B cell (primary cell): ENCODE data around the gene RPP25L. TPM values are rescaled to one million over a fixed set of nuclear protein-coding genes. Genes with fewer than 3 reads are reported as not detected.
A peak's percentile ranks its signal among the peaks of the same experiment; 100 is the strongest.

Experiments used
- ATAC-seq: fragments of 200-7000 bp; cut with Tn5 transposase; one replicate; pipeline ENCODE4 v1.10.0; 2021; ENCODE audit warnings: low read depth, mild to moderate bottlenecking, moderate number of reproducible peaks, moderate library complexity
- CTCF ChIA-PET: fragments of 350-600 bp; sonication (Branson Sonifier 250); formaldehyde crosslinking; loops from one replicate; lab custom pipeline; 2021; ENCODE audit warnings: antibody characterized with exemption, inconsistent platforms; lab: Charles Lee
- POLR2A ChIA-PET: fragments of 350-600 bp; sonication (Branson Sonifier 250); formaldehyde crosslinking; loops from one replicate; lab custom pipeline; 2021; ENCODE audit warnings: antibody characterized with exemption; lab: Charles Lee
- DNase-seq: peaks from one replicate; pipeline ENCODE4 v3.0.0; 2013
- H2AFZ ChIP-seq: 2 replicates; pipeline ENCODE4 v1.6.1; 2012; ENCODE audit warnings: mild to moderate bottlenecking, low read depth, low read length; ENCODE audit not compliant: insufficient read depth, poor library complexity, severe bottlenecking
- H3K27ac ChIP-seq, 2 donors: 1 replicate in 1 of 2; 2 replicates in 1 of 2; pipeline ENCODE4 v1.5.1; 2012 to 2013; ENCODE audit warnings: low read length in 2 of 2, mild to moderate bottlenecking in 2 of 2, moderate library complexity in 1 of 2
- H3K27me3 ChIP-seq, 4 experiments: fragments of 200-600 bp in 1 of 4; sonication (generic) in 1 of 4; replicated peaks in 1 of 4; 1 replicate in 2 of 4; 2 replicates in 2 of 4; pipeline versions ENCODE4 v1.6.1 to v1.7.0; 2013 to 2016; ENCODE audit warnings: low read length in 3 of 4, mild to moderate bottlenecking in 2 of 4, mixed read lengths in 1 of 4, moderate library complexity in 1 of 4; ENCODE audit not compliant: insufficient read depth in 4 of 4, control insufficient read depth in 3 of 4; ENCODE audit errors: control extremely low read depth in 1 of 4
- H3K36me3 ChIP-seq, 2 experiments: replicated peaks in 1 of 2; 1 replicate in 1 of 2; 2 replicates in 1 of 2; pipeline versions ENCODE4 v1.6.1 to v1.7.1; 2013; ENCODE audit warnings: low read length in 1 of 2; ENCODE audit not compliant: insufficient read depth in 2 of 2, control insufficient read depth in 1 of 2; ENCODE audit errors: control extremely low read depth in 1 of 2, extremely low read depth in 1 of 2
- H3K4me1 ChIP-seq, 2 donors: fragments of 200-600 bp in 1 of 2; sonication (generic) in 1 of 2; 1 replicate in 1 of 2; 2 replicates in 1 of 2; pipeline versions ENCODE4 v1.5.1 to v1.6.1; 2013 to 2017; ENCODE audit warnings: low read length in 2 of 2; ENCODE audit not compliant: control insufficient read depth in 2 of 2, insufficient read depth in 2 of 2
- H3K4me2 ChIP-seq: replicated peaks from 2 replicates; pipeline ENCODE3; 2012; ENCODE audit warnings: mild to moderate bottlenecking, low read depth, low read length; ENCODE audit not compliant: poor library complexity, severe bottlenecking
- H3K4me3 ChIP-seq, 5 experiments: fragments of 200-600 bp in 1 of 5; sonication (generic) in 1 of 5; 1 replicate in 3 of 5; 2 replicates in 2 of 5; pipeline versions ENCODE4 v1.5.1 to v1.7.0; 2011 to 2016; ENCODE audit warnings: low read length in 4 of 5, mild to moderate bottlenecking in 4 of 5, low read depth in 2 of 5, control low read depth in 1 of 5, moderate library complexity in 1 of 5; ENCODE audit not compliant: insufficient read depth in 1 of 5; ENCODE audit errors: control extremely low read depth in 1 of 5, extremely low read depth in 1 of 5
- H3K79me2 ChIP-seq: fragments of 200-600 bp; sonication (generic); one replicate; pipeline ENCODE4 v1.6.0; 2016; ENCODE audit warnings: low read length; ENCODE audit not compliant: control insufficient read depth, insufficient read depth
- H3K9ac ChIP-seq: fragments of 200-600 bp; sonication (generic); 2 replicates; pipeline ENCODE4 v1.6.1; 2017; ENCODE audit warnings: mild to moderate bottlenecking, low read length, moderate library complexity
- H3K9me3 ChIP-seq, 3 donors: one replicate each; pipeline versions ENCODE4 v1.6.1 to v1.7.1; 2013; ENCODE audit warnings: low read length in 2 of 3; ENCODE audit not compliant: control insufficient read depth in 2 of 3, insufficient read depth in 1 of 3; ENCODE audit errors: control extremely low read depth in 1 of 3
- H4K20me1 ChIP-seq: 2 replicates; pipeline ENCODE4 v1.6.0; 2012; ENCODE audit warnings: mild to moderate bottlenecking, low read length; ENCODE audit not compliant: insufficient read depth, control insufficient read depth, poor library complexity, severe bottlenecking
- H3K27ac Mint-ChIP-seq: one replicate; pipeline ENCODE4 v1.8.0; 2021; ENCODE audit warnings: mixed read lengths
- H3K27me3 Mint-ChIP-seq: one replicate; pipeline ENCODE4 v1.8.0; 2021; ENCODE audit warnings: mixed read lengths
- H3K4me1 Mint-ChIP-seq: one replicate; pipeline ENCODE4 v1.8.0; 2021; ENCODE audit warnings: mixed read lengths
- H3K4me3 Mint-ChIP-seq: one replicate; pipeline ENCODE4 v1.8.0; 2021; ENCODE audit warnings: mixed read lengths
- H3K9me3 Mint-ChIP-seq: one replicate; pipeline ENCODE4 v1.8.0; 2022; ENCODE audit warnings: mixed read lengths; ENCODE audit not compliant: insufficient read depth
- CTCF ChIP-seq: fragments of 200-600 bp; IDR thresholded peaks from one replicate; pipeline ENCODE4 v1.8.0; 2022; ENCODE audit warnings: antibody characterized with exemption, mild to moderate bottlenecking
- EZH2 ChIP-seq: IDR thresholded peaks from 2 replicates; pipeline ENCODE4 v1.6.1; 2012; ENCODE audit warnings: borderline replicate concordance, low read depth, mild to moderate bottlenecking, moderate library complexity, low read length; ENCODE audit not compliant: insufficient read depth, poor library complexity, severe bottlenecking
- WGBS: methylation state at CpG from one replicate; pipeline ENCODE4 v1.1.5; 2013; ENCODE audit warnings: missing lambda C conversion rate; ENCODE audit not compliant: insufficient coverage; 5-methylcytosine and 5-hydroxymethylcytosine counted together
- intact Hi-C: fragments of 100-400 bp; cut with micrococcal nuclease; formaldehyde crosslinking; loops from one replicate; pipeline ENCODE4 v1.10.0; 2022
- polyA plus RNA-seq: library from polyadenylated mRNA; depleted of rRNA; stranded (reverse); fragments of >200 nt; gene quantifications from 2 replicates; pipeline ENCODE4 v1.2.3, GENCODE V29; 2012
- total RNA-seq, 2 donors: library from RNA; stranded (reverse); fragments of 120-200 nt in 1 of 2; gene quantifications; 1 replicate in 1 of 2; 2 replicates in 1 of 2; pipeline versions ENCODE4 v1.2.3 to v1.2.4, GENCODE V29; 2013 to 2022

The RPP25L gene
- total and polyA plus RNA-seq, 2 donors (not counting 1 experiment from before 2014, with no cell fraction given) = 20.2 to 27.0 TPM

- peak; percentile 58 for DNase-seq
- Histone ChIP-seq H3K36me3 (no peaks in the 10 kb centered on the region), H3K9me3 (peaks cover 0 to 41% (median 1%) of the 10 kb centered on the region in 3 donors), H3K27ac (no peak overlapping the region), H3K4me3 (peak overlapping the region in 1 of 5 experiments; percentile 12), H3K4me1 (peaks cover 43 to 56% of the 10 kb centered on the region in 2 donors), H3K27me3 (peaks cover 0 to 77% (median 62%) of the 10 kb centered on the region in 4 experiments), H2AFZ (peak overlapping the region; percentile 40), H4K20me1 (peaks cover 6% of the 10 kb centered on the region), H3K9ac (peak overlapping the region; percentile 18), H3K4me2 (peak overlapping the region; percentile 70), H3K79me2 (peaks cover 25% of the 10 kb centered on the region)
- H3K4me3 Mint-ChIP-seq = peak overlapping the region; percentile 67
- TF ChIP-seq CTCF (no peak), EZH2 (peak; percentile 26)
- ATAC-seq = no peak
- intact Hi-C loops = no loop called here
- H3K27me3 Mint-ChIP-seq = peaks cover 61% of the 10 kb centered on the region
- peaks cover 43% of the 10 kb centered on the region for H3K4me1 Mint-ChIP-seq
- no peaks in the 10 kb centered on the region for H3K9me3 Mint-ChIP-seq
- H3K27ac Mint-ChIP-seq = no peak overlapping the region
- POLR2A ChIA-PET = interaction anchor here (0.6 kb wide), 1 partner anchor 14 kb away, joined by 4 read pairs; no protein-coding TSS in a partner anchor
- CTCF ChIA-PET = interaction anchor here (2.0 to 7.6 kb wide), 2 partner anchors 10 to 14 kb away, joined by 5 to 64 read pairs; partner anchors contain the start of gene SIGMAR1
- WGBS = 7% methylated on average over 56 of the region's 63 CpGs
Observed at GRCh38 chr9:34623374-34624235, 11.7 kb upstream of the RPP25L start.
